A549 (cell line): Measurements from ENCODE around the gene NASP. TPM values are rescaled to one million over a fixed set of nuclear protein-coding genes. Genes with fewer than 3 reads are reported as not detected.

Experiments
- ATAC-seq, 2 experiments: fragments of 200-7000 bp in 1 of 2; fragments of >200 bp in 1 of 2; cut with Nextera tagmentation in 1 of 2; cut with Tn5 transposase in 1 of 2; 3 replicates each; pipeline versions ENCODE4 v1.8.0 to v1.9.1; 2018 to 2020; ENCODE audit warnings: mild to moderate bottlenecking in 1 of 2, moderate library complexity in 1 of 2
- CTCF ChIA-PET: fragments of 300-600 bp; sonication (Branson Sonifier 250); formaldehyde crosslinking; extraction: SDS; loops from one replicate; lab custom pipeline; 2021; ENCODE audit warnings: antibody characterized with exemption, inconsistent platforms; lab: Yijun Ruan, JAX
- POLR2A ChIA-PET: fragments of 350-600 bp; formaldehyde crosslinking; extraction: SDS; loops from one replicate; lab custom pipeline; 2021; ENCODE audit warnings: antibody characterized with exemption, inconsistent platforms; lab: Yijun Ruan, JAX
- DNase-seq, 2 experiments: peaks; one replicate each; pipeline versions ENCODE4 v3.0.0 to v3.0.0-alpha.2; 2011 to 2016; ENCODE audit warnings: low read depth in 1 of 2, low spot score in 1 of 2
- FAIRE-seq: peaks from 2 replicates; lab custom pipeline; 2011; peaks lifted over from hg19 to GRCh38; lab: Jason Lieb, UNC
- H3K27ac ChIP-seq, 2 experiments: fragments of >200 bp; sonication (Bioruptor Twin); formaldehyde crosslinking; 3 replicates each; pipeline ENCODE4 v1.5.1; 2016 to 2017
- H3K4me1 ChIP-seq: fragments of >200 bp; sonication (Bioruptor Twin); formaldehyde crosslinking; 3 replicates; pipeline ENCODE4 v1.6.1; 2016
- H3K4me2 ChIP-seq: fragments of >200 bp; sonication (Bioruptor Twin); formaldehyde crosslinking; 3 replicates; pipeline ENCODE4 v1.6.1; 2016
- H3K4me3 ChIP-seq: fragments of >200 bp; sonication (Bioruptor Twin); formaldehyde crosslinking; 3 replicates; pipeline ENCODE4 v1.5.1; 2016
- H3K9me3 ChIP-seq: fragments of >200 bp; sonication (Bioruptor Twin); formaldehyde crosslinking; 3 replicates; pipeline ENCODE4 v1.6.1; 2016
- BHLHE40 ChIP-seq: IDR thresholded peaks from 2 replicates; pipeline ENCODE4 v1.6.1; 2012; ENCODE audit warnings: low read depth, low read length, inconsistent platforms
- CBX2 ChIP-seq: fragments of 200-600 bp; sonication (generic); IDR thresholded peaks from 2 replicates; pipeline ENCODE4 v1.6.1; 2016; ENCODE audit warnings: low read depth, mild to moderate bottlenecking, borderline replicate concordance
- CBX8 ChIP-seq: fragments of 200-600 bp; sonication (generic); IDR thresholded peaks from 2 replicates; pipeline ENCODE4 v1.6.1; 2016
- CHD2 ChIP-seq: fragments of 150-350 bp; IDR thresholded peaks from 2 replicates; pipeline ENCODE4 v1.6.1; 2014; ENCODE audit warnings: low read length; ENCODE audit not compliant: partially characterized antibody
- EHF ChIP-seq: fragments of 250-450 bp; sonication (Bioruptor Pico); IDR thresholded peaks from 2 replicates; pipeline ENCODE4 v1.5.0; 2020; ENCODE audit warnings: mild to moderate bottlenecking
- EP300 ChIP-seq, 2 experiments: fragments of >200 bp; sonication (Bioruptor Twin); formaldehyde crosslinking; IDR thresholded peaks; 2 replicates in 1 of 2; 3 replicates in 1 of 2; pipeline ENCODE4 v1.6.1; 2016 to 2017
- FOSB ChIP-seq: fragments of 250-450 bp; sonication (Bioruptor Pico); IDR thresholded peaks from 2 replicates; pipeline ENCODE4 v1.5.0; 2020; ENCODE audit warnings: mild to moderate bottlenecking, moderate library complexity
- FOSL2 ChIP-seq, 2 experiments: fragments of 450-650 bp in 1 of 2; fragments of >200 bp in 1 of 2; sonication (Bioruptor Twin) in 1 of 2; formaldehyde crosslinking; IDR thresholded peaks; 2 replicates each; pipeline versions ENCODE4 v1.5.0 to v1.6.1; 2016 to 2020; ENCODE audit warnings: mild to moderate bottlenecking in 1 of 2, moderate library complexity in 1 of 2
- HEYL ChIP-seq: fragments of 250-450 bp; sonication (Bioruptor Pico); IDR thresholded peaks from 2 replicates; pipeline ENCODE4 v1.8.0; 2021; ENCODE audit warnings: mild to moderate bottlenecking, moderate library complexity
- HOXA7 ChIP-seq: fragments of 250-450 bp; sonication (Bioruptor Pico); IDR thresholded peaks from 2 replicates; pipeline ENCODE4 v1.5.0; 2020; ENCODE audit warnings: mild to moderate bottlenecking, moderate library complexity
- HOXB13 ChIP-seq: fragments of 250-450 bp; sonication (Bioruptor Pico); IDR thresholded peaks from 2 replicates; pipeline ENCODE4 v1.5.0; 2020; ENCODE audit warnings: low read depth, mild to moderate bottlenecking, moderate library complexity
- JUN ChIP-seq, 2 experiments: fragments of >200 bp; sonication (Bioruptor Twin); formaldehyde crosslinking; IDR thresholded peaks; 2 replicates in 1 of 2; 3 replicates in 1 of 2; pipeline ENCODE4 v1.6.1; 2016 to 2017
- KDM1A ChIP-seq: fragments of 200-600 bp; sonication (generic); IDR thresholded peaks from 2 replicates; pipeline ENCODE4 v1.6.1; 2016; ENCODE audit warnings: low read depth, mild to moderate bottlenecking
- MAZ ChIP-seq: fragments of 150-350 bp; IDR thresholded peaks from 2 replicates; pipeline ENCODE4 v1.6.1; 2014; ENCODE audit warnings: antibody characterized with exemption, low read depth, low read length, borderline replicate concordance
- PHF8 ChIP-seq: fragments of 200-600 bp; sonication (generic); IDR thresholded peaks from 2 replicates; pipeline ENCODE4 v1.6.1; 2016; ENCODE audit warnings: low read depth, mild to moderate bottlenecking, antibody characterized with exemption, moderate library complexity, borderline replicate concordance
- POLR2A ChIP-seq: IDR thresholded peaks from 2 replicates; pipeline ENCODE4 v1.6.1; 2012; ENCODE audit warnings: mild to moderate bottlenecking, low read length
- RCOR1 ChIP-seq: fragments of 150-350 bp; IDR thresholded peaks from 2 replicates; pipeline ENCODE4 v1.6.1; 2014; ENCODE audit warnings: antibody characterized with exemption, low read length, low read depth
- SMC3 ChIP-seq: fragments of >200 bp; sonication (Bioruptor Twin); formaldehyde crosslinking; IDR thresholded peaks from 3 replicates; pipeline ENCODE4 v1.6.1; 2018; ENCODE audit warnings: inconsistent platforms
- SREBF2 ChIP-seq: fragments of 450-650 bp; IDR thresholded peaks from 2 replicates; pipeline ENCODE4 v1.6.1; 2014; ENCODE audit warnings: mild to moderate bottlenecking, moderate library complexity
- TFCP2L1 ChIP-seq: fragments of 250-450 bp; sonication (Bioruptor Pico); IDR thresholded peaks from 2 replicates; pipeline ENCODE4 v1.5.0; 2021; ENCODE audit warnings: mild to moderate bottlenecking
- ZFP36 ChIP-seq: fragments of 450-650 bp; IDR thresholded peaks from 2 replicates; pipeline ENCODE4 v1.6.1; 2014; ENCODE audit warnings: borderline replicate concordance; ENCODE audit not compliant: partially characterized antibody
- ZSCAN20 ChIP-seq: fragments of 250-450 bp; sonication (Bioruptor Pico); IDR thresholded peaks from 2 replicates; pipeline ENCODE4 v1.8.0; 2022; ENCODE audit warnings: mild to moderate bottlenecking, moderate library complexity
- WGBS: methylation state at CpG from one replicate; pipeline ENCODE4 v1.1.6; 2017; ENCODE audit errors: missing lambda C conversion rate; 5-methylcytosine and 5-hydroxymethylcytosine counted together
- polyA plus RNA-seq, 4 experiments: library from polyadenylated mRNA; depleted of rRNA in 3 of 4; stranded (reverse); fragments of >200 nt; fragmentation: RNase III in 1 of 4; extraction: RNeasy Plus Mini Kit Qiagen cat#74134 plus additional on column Dnase treatment in 1 of 4; gene quantifications; 2 replicates in 3 of 4; 3 replicates in 1 of 4; pipeline ENCODE4 v1.2.3, GENCODE V29; 2011 to 2017
- TF ChIP-seq, protein P1 (sequence below): IDR thresholded peaks from 2 replicates; pipeline ENCODE4 v1.6.1; 2012
- TF ChIP-seq, protein P2 (sequence below): fragments of 200-600 bp; sonication (generic); IDR thresholded peaks from 2 replicates; pipeline ENCODE4 v1.6.1; 2016; ENCODE audit warnings: antibody characterized with exemption, mild to moderate bottlenecking, moderate library complexity
- TF ChIP-seq, protein P3 (sequence below): fragments of 250-450 bp; sonication (Bioruptor Pico); IDR thresholded peaks from 2 replicates; pipeline ENCODE4 v1.5.0; 2020; ENCODE audit warnings: low read depth, mild to moderate bottlenecking, moderate library complexity
- TF ChIP-seq, protein P4 (sequence below): fragments of 450-650 bp; IDR thresholded peaks from 2 replicates; pipeline ENCODE4 v1.6.1; 2014; ENCODE audit warnings: antibody characterized with exemption
- TF ChIP-seq, protein P5 (sequence below): fragments of >200 bp; sonication (Bioruptor Twin); formaldehyde crosslinking; IDR thresholded peaks from 3 replicates; pipeline ENCODE4 v1.5.1; 2016

The NASP gene
- polyA plus RNA-seq, 2 of the 4 experiments (the other 2 are of a cell fraction) = 139 to 272 TPM

DNA sequence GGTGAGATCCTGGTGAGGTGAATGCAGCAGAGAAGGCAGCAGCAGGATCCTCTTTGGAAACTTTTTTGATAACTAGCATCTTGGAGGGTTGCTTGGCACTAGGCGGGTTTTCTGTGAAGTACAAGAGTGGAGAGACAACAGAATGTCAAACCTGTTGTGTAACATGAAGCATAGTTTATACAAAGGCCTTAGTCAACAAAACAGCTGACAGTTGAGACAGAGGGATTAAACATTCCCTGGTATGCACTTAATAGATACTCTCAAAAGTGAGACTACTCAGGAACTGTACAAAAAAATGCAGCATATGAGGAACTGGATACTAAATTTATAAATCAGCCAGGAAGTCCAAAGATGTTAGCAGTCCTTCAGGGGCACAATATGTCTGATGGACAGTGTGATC is 56.5 kb downstream of the NASP start:
- TF ChIP-seq, protein P1, sequence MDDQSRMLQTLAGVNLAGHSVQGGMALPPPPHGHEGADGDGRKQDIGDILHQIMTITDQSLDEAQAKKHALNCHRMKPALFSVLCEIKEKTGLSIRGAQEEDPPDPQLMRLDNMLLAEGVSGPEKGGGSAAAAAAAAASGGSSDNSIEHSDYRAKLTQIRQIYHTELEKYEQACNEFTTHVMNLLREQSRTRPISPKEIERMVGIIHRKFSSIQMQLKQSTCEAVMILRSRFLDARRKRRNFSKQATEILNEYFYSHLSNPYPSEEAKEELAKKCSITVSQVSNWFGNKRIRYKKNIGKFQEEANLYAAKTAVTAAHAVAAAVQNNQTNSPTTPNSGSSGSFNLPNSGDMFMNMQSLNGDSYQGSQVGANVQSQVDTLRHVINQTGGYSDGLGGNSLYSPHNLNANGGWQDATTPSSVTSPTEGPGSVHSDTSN = no peak
- TF ChIP-seq, protein P2, sequence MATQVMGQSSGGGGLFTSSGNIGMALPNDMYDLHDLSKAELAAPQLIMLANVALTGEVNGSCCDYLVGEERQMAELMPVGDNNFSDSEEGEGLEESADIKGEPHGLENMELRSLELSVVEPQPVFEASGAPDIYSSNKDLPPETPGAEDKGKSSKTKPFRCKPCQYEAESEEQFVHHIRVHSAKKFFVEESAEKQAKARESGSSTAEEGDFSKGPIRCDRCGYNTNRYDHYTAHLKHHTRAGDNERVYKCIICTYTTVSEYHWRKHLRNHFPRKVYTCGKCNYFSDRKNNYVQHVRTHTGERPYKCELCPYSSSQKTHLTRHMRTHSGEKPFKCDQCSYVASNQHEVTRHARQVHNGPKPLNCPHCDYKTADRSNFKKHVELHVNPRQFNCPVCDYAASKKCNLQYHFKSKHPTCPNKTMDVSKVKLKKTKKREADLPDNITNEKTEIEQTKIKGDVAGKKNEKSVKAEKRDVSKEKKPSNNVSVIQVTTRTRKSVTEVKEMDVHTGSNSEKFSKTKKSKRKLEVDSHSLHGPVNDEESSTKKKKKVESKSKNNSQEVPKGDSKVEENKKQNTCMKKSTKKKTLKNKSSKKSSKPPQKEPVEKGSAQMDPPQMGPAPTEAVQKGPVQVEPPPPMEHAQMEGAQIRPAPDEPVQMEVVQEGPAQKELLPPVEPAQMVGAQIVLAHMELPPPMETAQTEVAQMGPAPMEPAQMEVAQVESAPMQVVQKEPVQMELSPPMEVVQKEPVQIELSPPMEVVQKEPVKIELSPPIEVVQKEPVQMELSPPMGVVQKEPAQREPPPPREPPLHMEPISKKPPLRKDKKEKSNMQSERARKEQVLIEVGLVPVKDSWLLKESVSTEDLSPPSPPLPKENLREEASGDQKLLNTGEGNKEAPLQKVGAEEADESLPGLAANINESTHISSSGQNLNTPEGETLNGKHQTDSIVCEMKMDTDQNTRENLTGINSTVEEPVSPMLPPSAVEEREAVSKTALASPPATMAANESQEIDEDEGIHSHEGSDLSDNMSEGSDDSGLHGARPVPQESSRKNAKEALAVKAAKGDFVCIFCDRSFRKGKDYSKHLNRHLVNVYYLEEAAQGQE = no peak
- no peak for TF ChIP-seq EP300 (IDR thresholded peaks at IDR 0.05)
- no peak for TF ChIP-seq CHD2
- no peak for TF ChIP-seq TFCP2L1 (CRISPR knock-in tag)
- no peak for TF ChIP-seq FOSB (CRISPR knock-in tag)
- no peak for TF ChIP-seq JUN (IDR thresholded peaks at IDR 0.05)
- TF ChIP-seq HOXA7 (CRISPR knock-in tag) = no peak
- no peak for TF ChIP-seq SREBF2
- TF ChIP-seq, protein P3, sequence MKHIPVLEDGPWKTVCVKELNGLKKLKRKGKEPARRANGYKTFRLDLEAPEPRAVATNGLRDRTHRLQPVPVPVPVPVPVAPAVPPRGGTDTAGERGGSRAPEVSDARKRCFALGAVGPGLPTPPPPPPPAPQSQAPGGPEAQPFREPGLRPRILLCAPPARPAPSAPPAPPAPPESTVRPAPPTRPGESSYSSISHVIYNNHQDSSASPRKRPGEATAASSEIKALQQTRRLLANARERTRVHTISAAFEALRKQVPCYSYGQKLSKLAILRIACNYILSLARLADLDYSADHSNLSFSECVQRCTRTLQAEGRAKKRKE (CRISPR knock-in tag) = no peak
- TF ChIP-seq BHLHE40 = no peak
- TF ChIP-seq MAZ = no peak
- no peak for TF ChIP-seq EHF (CRISPR knock-in tag)
- TF ChIP-seq ZSCAN20 (CRISPR knock-in tag) = no peak
- TF ChIP-seq CBX8 = no peak
- TF ChIP-seq, protein P4, sequence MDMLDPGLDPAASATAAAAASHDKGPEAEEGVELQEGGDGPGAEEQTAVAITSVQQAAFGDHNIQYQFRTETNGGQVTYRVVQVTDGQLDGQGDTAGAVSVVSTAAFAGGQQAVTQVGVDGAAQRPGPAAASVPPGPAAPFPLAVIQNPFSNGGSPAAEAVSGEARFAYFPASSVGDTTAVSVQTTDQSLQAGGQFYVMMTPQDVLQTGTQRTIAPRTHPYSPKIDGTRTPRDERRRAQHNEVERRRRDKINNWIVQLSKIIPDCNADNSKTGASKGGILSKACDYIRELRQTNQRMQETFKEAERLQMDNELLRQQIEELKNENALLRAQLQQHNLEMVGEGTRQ = no peak
- TF ChIP-seq, protein P5, sequence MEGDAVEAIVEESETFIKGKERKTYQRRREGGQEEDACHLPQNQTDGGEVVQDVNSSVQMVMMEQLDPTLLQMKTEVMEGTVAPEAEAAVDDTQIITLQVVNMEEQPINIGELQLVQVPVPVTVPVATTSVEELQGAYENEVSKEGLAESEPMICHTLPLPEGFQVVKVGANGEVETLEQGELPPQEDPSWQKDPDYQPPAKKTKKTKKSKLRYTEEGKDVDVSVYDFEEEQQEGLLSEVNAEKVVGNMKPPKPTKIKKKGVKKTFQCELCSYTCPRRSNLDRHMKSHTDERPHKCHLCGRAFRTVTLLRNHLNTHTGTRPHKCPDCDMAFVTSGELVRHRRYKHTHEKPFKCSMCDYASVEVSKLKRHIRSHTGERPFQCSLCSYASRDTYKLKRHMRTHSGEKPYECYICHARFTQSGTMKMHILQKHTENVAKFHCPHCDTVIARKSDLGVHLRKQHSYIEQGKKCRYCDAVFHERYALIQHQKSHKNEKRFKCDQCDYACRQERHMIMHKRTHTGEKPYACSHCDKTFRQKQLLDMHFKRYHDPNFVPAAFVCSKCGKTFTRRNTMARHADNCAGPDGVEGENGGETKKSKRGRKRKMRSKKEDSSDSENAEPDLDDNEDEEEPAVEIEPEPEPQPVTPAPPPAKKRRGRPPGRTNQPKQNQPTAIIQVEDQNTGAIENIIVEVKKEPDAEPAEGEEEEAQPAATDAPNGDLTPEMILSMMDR = no peak
- Histone ChIP-seq H3K4me2 (no peak overlapping the region), H3K27ac (no peak overlapping the region), H3K4me1 (peaks cover 7% of the 10 kb centered on the region; the same call in 1 of the 3 replicates), H3K9me3 (no peaks in the 10 kb centered on the region), H3K4me3 (no peak overlapping the region)
- no peak for DNase-seq
- CTCF ChIA-PET = interaction anchor here (0.6 to 0.7 kb wide), 2 partner anchors 30 to 581 kb away, joined by 3 read pairs; no protein-coding TSS in a partner anchor
- POLR2A ChIA-PET = no interaction called here
- 100% methylated on average over 1 of the region's 1 CpG for WGBS
- no peak for FAIRE-seq
- ATAC-seq = no peak

DNA sequence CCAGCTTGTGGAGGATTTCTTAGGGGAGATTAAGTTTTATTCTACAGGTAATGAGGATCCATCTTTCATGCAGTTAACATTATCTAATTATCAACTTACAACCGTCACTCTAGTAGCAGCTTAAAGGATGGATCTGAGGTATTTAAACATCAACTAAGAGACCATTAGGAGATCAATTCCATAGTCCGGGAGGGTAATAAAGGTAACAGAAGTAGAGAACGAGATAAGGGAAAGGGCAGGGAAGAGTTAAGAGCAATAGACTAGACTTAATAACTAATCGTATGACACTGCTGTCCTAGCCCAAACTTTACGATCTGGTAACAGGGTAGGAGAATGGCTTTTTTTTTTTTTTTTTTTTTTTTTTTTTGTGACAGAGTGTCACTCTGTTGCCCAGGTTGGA is 59.5 kb downstream of the NASP start:
- Histone ChIP-seq H3K9me3 (no peaks in the 10 kb centered on the region), H3K4me1 (peaks cover 7% of the 10 kb centered on the region; the same call in 1 of the 3 replicates), H3K27ac (no peak overlapping the region), H3K4me2 (no peak overlapping the region), H3K4me3 (no peak overlapping the region)
- DNase-seq (no peak), FAIRE-seq (no peak), ATAC-seq (no peak)
- ChIA-PET CTCF (interaction anchor here (0.9 to 1.8 kb wide), 5 partner anchors 9 to 86 kb away, joined by 3 to 5 read pairs (median 4); no protein-coding TSS in a partner anchor), POLR2A (no interaction called here)
- WGBS = 73% methylated on average over 5 of the region's 5 CpGs
- TF ChIP-seq, protein P3 (CRISPR knock-in tag) = no peak
- TF ChIP-seq MAZ (no peak), CBX2 (no peak), SREBF2 (no peak), HOXB13 (no peak), FOSL2 (IDR thresholded peaks at IDR 0.05) (no peak), FOSL2 (CRISPR knock-in tag; IDR thresholded peaks at IDR 0.05) (no peak), CBX8 (no peak), PHF8 (no peak), KDM1A (no peak), ZSCAN20 (CRISPR knock-in tag) (no peak), ZFP36 (no peak), POLR2A (no peak), HEYL (CRISPR knock-in tag) (no peak), CHD2 (no peak), SMC3 (no peak), RCOR1 (no peak)
- TF ChIP-seq, protein P4 = no peak
